ENCODE data around the gene ANKRD55. TPM values are rescaled to one million over a fixed set of nuclear protein-coding genes. Genes with fewer than 3 reads are reported as not detected.
"Not testable (repeated sequence)": the region's sequence is repeated elsewhere in the genome, so short reads cannot be mapped to it uniquely, and the experiment has no call there.

The ANKRD55 gene
- total RNA-seq, 1 experiment from 2014 or later: not detected

GRCh38 chr5:56106837-56107236, 126.3 kb downstream of the ANKRD55 start:
- intact Hi-C loops (cut with micrococcal nuclease; ENCODE audit: unreplicated experiment): no loop called here
- no peak for TF ChIP-seq EZH2 (IDR thresholded peaks at IDR 0.05; ENCODE audit: low read depth)
- no peak for TF ChIP-seq CTCF (conservative IDR thresholded peaks at IDR 0.05)
- Histone ChIP-seq H3K4me3 (no peak overlapping the region), H3K27me3 (ENCODE audit: insufficient read depth, low read depth) (no peaks in the 10 kb centered on the region), H3K4me1 (replicated peaks; ENCODE audit: insufficient read depth) (peaks cover 22% of the 10 kb centered on the region), H3K79me2 (ENCODE audit: low read depth) (no peaks in the 10 kb centered on the region), H3K36me3 (ENCODE audit: low read depth) (no peaks in the 10 kb centered on the region), H3K4me2 (no peak overlapping the region), H3K27ac (0 out of 2 replicates have a peak overlapping the region, but pooled peaks have one; percentile 23), H3K9me3 (ENCODE audit: insufficient read depth, low read depth) (no peaks in the 10 kb centered on the region), H3F3A (ENCODE audit: insufficient read depth, low read depth) (peaks cover 7% of the 10 kb centered on the region; the same call in 1 of the 2 replicates), H2AFZ (no peak overlapping the region), H3K9me2 (ENCODE audit: insufficient read depth) (no peaks in the 10 kb centered on the region), H4K20me1 (ENCODE audit: insufficient read depth) (no peaks in the 10 kb centered on the region)
- CTCF ChIA-PET: interaction anchor here (0.7 kb wide), 1 partner anchor 195 kb away, joined by 5 read pairs; no protein-coding TSS in a partner anchor
- POLR2A ChIA-PET (ENCODE audit: unreplicated experiment): interaction anchor here (0.7 kb wide), 1 partner anchor 17 kb away, joined by 27 read pairs; no protein-coding TSS in a partner anchor
- BruUV-seq (replicated peaks): no TSS peak
- peak in 1 of 2 experiments; percentile 58 for DNase-seq

GRCh38 chr5:56105511-56106291, 127.4 kb downstream of the ANKRD55 start:
- Histone ChIP-seq H3K9me2 (ENCODE audit: insufficient read depth) (no peaks in the 10 kb centered on the region), H4K20me1 (ENCODE audit: insufficient read depth) (no peaks in the 10 kb centered on the region), H3K27ac (no peak overlapping the region), H3F3A (ENCODE audit: insufficient read depth, low read depth) (no peaks in the 10 kb centered on the region), H3K79me2 (ENCODE audit: low read depth) (no peaks in the 10 kb centered on the region), H3K4me3 (no peak overlapping the region), H2AFZ (no peak overlapping the region), H3K4me2 (no peak overlapping the region), H3K27me3 (ENCODE audit: insufficient read depth, low read depth) (no peaks in the 10 kb centered on the region), H3K4me1 (replicated peaks; ENCODE audit: insufficient read depth) (peaks cover 13% of the 10 kb centered on the region), H3K9me3 (ENCODE audit: insufficient read depth, low read depth) (no peaks in the 10 kb centered on the region), H3K36me3 (ENCODE audit: low read depth) (no peaks in the 10 kb centered on the region)
- no peak for TF ChIP-seq CTCF (conservative IDR thresholded peaks at IDR 0.05)
- no peak for TF ChIP-seq EZH2 (IDR thresholded peaks at IDR 0.05; ENCODE audit: low read depth)
- DNase-seq: no peak
- ChIA-PET POLR2A (ENCODE audit: unreplicated experiment) (no interaction called here), CTCF (no interaction called here)
- no TSS peak for BruUV-seq (replicated peaks)
- intact Hi-C loops (cut with micrococcal nuclease; ENCODE audit: unreplicated experiment): no loop called here

GRCh38 chr5:56102889-56103288, 130.2 kb downstream of the ANKRD55 start:
- ChIA-PET CTCF (no interaction called here), POLR2A (ENCODE audit: unreplicated experiment) (no interaction called here)
- Histone ChIP-seq H3K36me3 (ENCODE audit: low read depth) (no peaks in the 10 kb centered on the region), H3F3A (ENCODE audit: insufficient read depth, low read depth) (peaks cover 6% of the 10 kb centered on the region; the same call in 1 of the 2 replicates), H3K27ac (no peak overlapping the region), H3K9me2 (ENCODE audit: insufficient read depth) (no peaks in the 10 kb centered on the region), H3K79me2 (ENCODE audit: low read depth) (no peaks in the 10 kb centered on the region), H3K27me3 (ENCODE audit: insufficient read depth, low read depth) (no peaks in the 10 kb centered on the region), H3K4me2 (no peak overlapping the region), H3K9me3 (ENCODE audit: insufficient read depth, low read depth) (no peaks in the 10 kb centered on the region), H4K20me1 (ENCODE audit: insufficient read depth) (no peaks in the 10 kb centered on the region), H3K4me1 (replicated peaks; ENCODE audit: insufficient read depth) (peaks cover 14% of the 10 kb centered on the region; the same call in 1 of the 2 replicates), H2AFZ (no peak overlapping the region), H3K4me3 (no peak overlapping the region)
- no TSS peak for BruUV-seq (replicated peaks)
- TF ChIP-seq EZH2 (IDR thresholded peaks at IDR 0.05; ENCODE audit: low read depth) (no peak), CTCF (conservative IDR thresholded peaks at IDR 0.05) (no peak)
- intact Hi-C loops (cut with micrococcal nuclease; ENCODE audit: unreplicated experiment): no loop called here
- no peak for DNase-seq

- H3K36me3 ChIP-seq (ENCODE audit: low read depth); H3K27ac ChIP-seq; H3K9me3 ChIP-seq (ENCODE audit: insufficient read depth, low read depth); H3K79me2 ChIP-seq (ENCODE audit: low read depth); H4K20me1 ChIP-seq (ENCODE audit: insufficient read depth); intact Hi-C loops (cut with micrococcal nuclease; ENCODE audit: unreplicated experiment); BruUV-seq (replicated peaks); H3K27me3 ChIP-seq (ENCODE audit: insufficient read depth, low read depth); POLR2A ChIA-PET (ENCODE audit: unreplicated experiment); CTCF ChIA-PET; H3K9me2 ChIP-seq (ENCODE audit: insufficient read depth); H3K4me3 ChIP-seq; H2AFZ ChIP-seq; H3K4me2 ChIP-seq; DNase-seq: not testable (repeated sequence)
- peaks cover 16% of the 10 kb centered on the region for H3K4me1 ChIP-seq (replicated peaks; ENCODE audit: insufficient read depth)
- H3F3A ChIP-seq (ENCODE audit: insufficient read depth, low read depth): peaks cover 13% of the 10 kb centered on the region; the same call in 1 of the 2 replicates
Observed at GRCh38 chr5:56102207-56102606, 130.9 kb downstream of the ANKRD55 start.

Measured in PC-9 (cell line).